GM12891 (cell line): ENCODE results near the gene FKBP15.

ENCODE experiments used
- POLR2A ChIP-seq: IDR thresholded peaks from 2 replicates; pipeline ENCODE4 v1.6.1; 2011; ENCODE audit warnings: low read depth, low read length, control low read depth
- POLR2AphosphoS5 ChIP-seq: IDR thresholded peaks from 2 replicates; pipeline ENCODE4 v1.6.1; 2011; ENCODE audit warnings: low read depth, low read length, control low read depth
- SPI1 ChIP-seq: IDR thresholded peaks from 2 replicates; pipeline ENCODE4 v1.6.1; 2011; ENCODE audit warnings: low read depth, low read length, control low read depth
- TAF1 ChIP-seq: IDR thresholded peaks from 2 replicates; pipeline ENCODE4 v1.6.1; 2011; ENCODE audit warnings: low read depth, low read length, control low read depth

- TF ChIP-seq POLR2A, result no peak
- TF ChIP-seq POLR2AphosphoS5, result no peak
- no peak for TF ChIP-seq TAF1
- no peak for TF ChIP-seq SPI1
Measured at GRCh38 chr9:113223963-113224362, 2.9 kb upstream of the FKBP15 start.
